Loucy (cell line): ENCODE measurements around the gene SCAMP1.
"Not testable (repeated sequence)": the region's sequence is repeated elsewhere in the genome, so short reads cannot be mapped to it uniquely, and the experiment has no call there.

Source experiments
- EZH2phosphoT487 ChIP-seq: fragments of 200-600 bp; IDR thresholded peaks from 2 replicates; pipeline ENCODE4 v1.6.1; 2018; ENCODE audit warnings: antibody characterized with exemption, mild to moderate bottlenecking, moderate library complexity, borderline replicate concordance
- TF ChIP-seq, protein P1 (sequence below): fragments of 200-600 bp; sonication (generic); conservative IDR thresholded peaks from 2 replicates; pipeline ENCODE4 v1.5.1; 2014; ENCODE audit warnings: mild to moderate bottlenecking, antibody characterized with exemption, low read length

DNA sequence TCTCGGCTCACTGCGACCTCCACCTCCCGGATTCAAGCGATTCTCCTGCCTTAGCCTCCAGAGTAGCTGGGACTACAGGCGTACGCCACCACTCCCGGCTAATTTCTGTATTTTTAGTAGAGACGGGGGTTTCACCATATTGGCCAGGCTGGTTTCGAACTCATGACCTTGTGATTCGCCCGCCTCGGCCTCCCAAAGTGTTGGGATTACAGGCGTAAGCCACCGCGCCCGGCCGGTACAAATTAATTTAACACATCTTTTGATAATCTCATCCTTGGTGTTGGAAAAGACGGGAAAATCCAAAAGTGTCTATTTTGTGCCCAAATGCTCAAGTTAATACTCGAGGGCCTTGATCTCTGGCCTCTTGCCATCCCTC lies 974 bp upstream of the SCAMP1 start:
- TF ChIP-seq, protein P1, sequence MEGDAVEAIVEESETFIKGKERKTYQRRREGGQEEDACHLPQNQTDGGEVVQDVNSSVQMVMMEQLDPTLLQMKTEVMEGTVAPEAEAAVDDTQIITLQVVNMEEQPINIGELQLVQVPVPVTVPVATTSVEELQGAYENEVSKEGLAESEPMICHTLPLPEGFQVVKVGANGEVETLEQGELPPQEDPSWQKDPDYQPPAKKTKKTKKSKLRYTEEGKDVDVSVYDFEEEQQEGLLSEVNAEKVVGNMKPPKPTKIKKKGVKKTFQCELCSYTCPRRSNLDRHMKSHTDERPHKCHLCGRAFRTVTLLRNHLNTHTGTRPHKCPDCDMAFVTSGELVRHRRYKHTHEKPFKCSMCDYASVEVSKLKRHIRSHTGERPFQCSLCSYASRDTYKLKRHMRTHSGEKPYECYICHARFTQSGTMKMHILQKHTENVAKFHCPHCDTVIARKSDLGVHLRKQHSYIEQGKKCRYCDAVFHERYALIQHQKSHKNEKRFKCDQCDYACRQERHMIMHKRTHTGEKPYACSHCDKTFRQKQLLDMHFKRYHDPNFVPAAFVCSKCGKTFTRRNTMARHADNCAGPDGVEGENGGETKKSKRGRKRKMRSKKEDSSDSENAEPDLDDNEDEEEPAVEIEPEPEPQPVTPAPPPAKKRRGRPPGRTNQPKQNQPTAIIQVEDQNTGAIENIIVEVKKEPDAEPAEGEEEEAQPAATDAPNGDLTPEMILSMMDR = not testable (repeated sequence)
- not testable (repeated sequence) for TF ChIP-seq EZH2phosphoT487
